Lower lobe of right lung (tissue), 2 donors: ENCODE results near the gene SNAPC4. TPM values are rescaled to one million over a fixed set of nuclear protein-coding genes. Genes with fewer than 3 reads are reported as not detected.

Source experiments
- ATAC-seq, 2 donors: fragments of 200-7000 bp; cut with Tn5 transposase; one replicate each; pipeline ENCODE4 v1.9.1; 2020 to 2022; ENCODE audit warnings: mild to moderate bottlenecking in 2 of 2, moderate library complexity in 2 of 2
- DNase-seq: peaks from one replicate; pipeline ENCODE4 v3.0.0-alpha.2; 2020
- H3K27ac ChIP-seq: fragments of 200-600 bp; one replicate; pipeline ENCODE4 v1.8.0; 2022
- H3K27me3 ChIP-seq: fragments of 200-600 bp; one replicate; pipeline ENCODE4 v1.8.0; 2022; ENCODE audit warnings: low read depth
- H3K36me3 ChIP-seq: fragments of 200-600 bp; one replicate; pipeline ENCODE4 v1.8.0; 2022; ENCODE audit warnings: mild to moderate bottlenecking
- H3K4me1 ChIP-seq: fragments of 200-600 bp; one replicate; pipeline ENCODE4 v1.8.0; 2022
- H3K4me3 ChIP-seq: fragments of 200-600 bp; one replicate; pipeline ENCODE4 v1.8.0; 2022; ENCODE audit warnings: mild to moderate bottlenecking
- H3K9me3 ChIP-seq: fragments of 200-600 bp; one replicate; pipeline ENCODE4 v1.8.0; 2022
- CTCF ChIP-seq: fragments of 200-600 bp; IDR thresholded peaks from one replicate; pipeline ENCODE4 v1.8.0; 2022; ENCODE audit warnings: antibody characterized with exemption, mild to moderate bottlenecking
- intact Hi-C: fragments of 100-400 bp; cut with DNase I; formaldehyde crosslinking; loops from one replicate; pipeline ENCODE4 v1.11.0; 2022
- total RNA-seq: library from RNA; stranded (reverse); fragmentation: NEBNext Ultra II Directional; extraction: Animal tissue kit (Norgen Biotek cat#: 25700); gene quantifications from one replicate; pipeline ENCODE4 v1.2.1, GENCODE V29; 2021
- donor health status: DM: no; HTN: yes; CAD: no; lungs with severe emphysema.

SNAPC4 gene
- total RNA-seq, 1 donor from 2014 or later = 7.4 TPM

GRCh38 chr9:136391737-136392537, 8.0 kb downstream of the SNAPC4 start:
- no peaks in the 10 kb centered on the region for H3K27me3 ChIP-seq
- intact Hi-C loops = no loop called here
- H3K27ac ChIP-seq = no peak overlapping the region
- H3K36me3 ChIP-seq = peaks cover 95% of the 10 kb centered on the region
- DNase-seq (no peak), ATAC-seq (no peak)
- no peaks in the 10 kb centered on the region for H3K9me3 ChIP-seq
- no peak overlapping the region for H3K4me3 ChIP-seq
- no peaks in the 10 kb centered on the region for H3K4me1 ChIP-seq
- no peak for TF ChIP-seq CTCF

GRCh38 chr9:136389396-136389795, 10.6 kb downstream of the SNAPC4 start:
- H3K4me3 ChIP-seq = no peak overlapping the region
- intact Hi-C loops = no loop called here
- no peaks in the 10 kb centered on the region for H3K4me1 ChIP-seq
- no peaks in the 10 kb centered on the region for H3K9me3 ChIP-seq
- no peak for DNase-seq
- no peaks in the 10 kb centered on the region for H3K27me3 ChIP-seq
- TF ChIP-seq CTCF = no peak
- ATAC-seq = no peak
- H3K36me3 ChIP-seq = peaks cover 86% of the 10 kb centered on the region
- no peak overlapping the region for H3K27ac ChIP-seq

- no peak overlapping the region for H3K27ac ChIP-seq
- TF ChIP-seq CTCF = no peak
- DNase-seq (no peak), ATAC-seq (no peak)
- peaks cover 84% of the 10 kb centered on the region for H3K36me3 ChIP-seq
- no peaks in the 10 kb centered on the region for H3K27me3 ChIP-seq
- H3K4me1 ChIP-seq = no peaks in the 10 kb centered on the region
- no peaks in the 10 kb centered on the region for H3K9me3 ChIP-seq
- intact Hi-C loops = no loop called here
- H3K4me3 ChIP-seq = no peak overlapping the region
Measured at GRCh38 chr9:136387217-136387616, 12.8 kb downstream of the SNAPC4 start.

DNA sequence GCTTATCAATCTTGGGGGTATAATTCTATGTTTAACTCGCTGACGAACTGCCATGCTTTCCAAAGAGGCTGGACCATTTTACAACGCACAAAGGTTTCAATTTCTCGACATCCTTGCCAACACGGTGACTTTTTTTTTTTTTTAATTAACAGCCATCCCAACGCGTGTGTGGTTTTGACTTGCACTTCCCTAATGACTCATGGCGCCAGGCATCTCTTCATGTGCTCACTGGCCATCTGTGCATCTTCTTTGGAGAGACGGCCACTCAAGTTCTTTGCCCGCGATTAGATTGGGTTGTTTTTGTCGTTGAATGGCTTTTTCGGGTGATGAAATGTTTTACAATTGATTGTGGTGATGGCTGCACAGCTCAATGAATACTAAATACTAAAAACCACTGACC, 14.0 kb downstream of the SNAPC4 start:
- intact Hi-C loops = no loop called here
- no peak for ATAC-seq

GRCh38 chr9:136385015-136385414, 15.0 kb downstream of the SNAPC4 start:
- ATAC-seq = no peak
- Histone ChIP-seq H3K27me3 (no peaks in the 10 kb centered on the region), H3K9me3 (no peaks in the 10 kb centered on the region), H3K4me1 (no peaks in the 10 kb centered on the region), H3K4me3 (no peak overlapping the region), H3K27ac (no peak overlapping the region), H3K36me3 (peaks cover 89% of the 10 kb centered on the region)
- DNase-seq = no peak
- intact Hi-C loops = no loop called here
- TF ChIP-seq CTCF = no peak

More for the DNA sequence above, 14.0 kb downstream of the SNAPC4 start:
- no peak for DNase-seq
- Histone ChIP-seq H3K4me3 (no peak overlapping the region), H3K27me3 (no peaks in the 10 kb centered on the region), H3K27ac (no peak overlapping the region), H3K4me1 (no peaks in the 10 kb centered on the region), H3K36me3 (peaks cover 84% of the 10 kb centered on the region), H3K9me3 (no peaks in the 10 kb centered on the region)
- no peak for TF ChIP-seq CTCF
